HEK293 (cell line): ENCODE measurements around the gene FBXL7.

Experiments
- CTCF ChIA-PET: fragments of 350-600 bp; formaldehyde crosslinking; extraction: SDS; loops from one replicate; lab custom pipeline; 2021; ENCODE audit warnings: antibody characterized with exemption; lab: Yijun Ruan, JAX
- POLR2A ChIA-PET: fragments of 300-600 bp; formaldehyde crosslinking; extraction: SDS; loops from one replicate; lab custom pipeline; 2020; ENCODE audit warnings: antibody characterized with exemption, inconsistent platforms; lab: Yijun Ruan, JAX
- H3K27ac ChIP-seq: fragments of 200-500 bp; sonication (Bioruptor generic); 2 replicates; pipeline ENCODE4 v1.5.1; 2014; ENCODE audit warnings: low read depth, low read length, control low read depth, inconsistent platforms; ENCODE audit errors: extremely low read depth
- H3K36me3 ChIP-seq, 2 experiments: fragments of 200-500 bp in 1 of 2; sonication (Bioruptor generic) in 1 of 2; 1 replicate in 1 of 2; 2 replicates in 1 of 2; pipeline ENCODE4 v1.5.1; 2014 to 2017; ENCODE audit warnings: inconsistent platforms in 2 of 2, low read length in 2 of 2; ENCODE audit not compliant: control insufficient read depth in 2 of 2, insufficient read depth in 1 of 2
- H3K4me1 ChIP-seq: fragments of 200-500 bp; sonication (Bioruptor generic); 2 replicates; pipeline ENCODE4 v1.5.1; 2014; ENCODE audit warnings: mild to moderate bottlenecking, low read length, inconsistent platforms; ENCODE audit not compliant: control insufficient read depth, insufficient read depth
- H3K4me3 ChIP-seq: 2 replicates; pipeline ENCODE4 v1.5.1; 2011; ENCODE audit warnings: low read depth, mild to moderate bottlenecking, control low read depth, low read length, moderate library complexity
- H3K9me3 ChIP-seq: fragments of 200-500 bp; sonication (Bioruptor generic); 2 replicates; pipeline ENCODE4 v1.5.1; 2014; ENCODE audit warnings: low read depth, low read length, inconsistent platforms; ENCODE audit not compliant: control insufficient read depth, insufficient read depth
- BCL11A ChIP-seq: fragments of 450-650 bp; formaldehyde crosslinking; IDR thresholded peaks from 2 replicates; pipeline ENCODE4 v1.5.1; 2016; ENCODE audit warnings: low read depth, missing biosample characterization, missing genetic modification characterization
- GLI4 ChIP-seq: fragments of 450-650 bp; formaldehyde crosslinking; IDR thresholded peaks from 2 replicates; pipeline ENCODE4 v1.5.1; 2016; ENCODE audit warnings: missing biosample characterization, missing genetic modification characterization
- SCRT2 ChIP-seq: fragments of 450-650 bp; formaldehyde crosslinking; IDR thresholded peaks from 2 replicates; pipeline ENCODE4 v1.5.1; 2016; ENCODE audit warnings: missing biosample characterization, missing genetic modification characterization
- ZNF121 ChIP-seq: fragments of 450-650 bp; formaldehyde crosslinking; IDR thresholded peaks from 2 replicates; pipeline ENCODE4 v1.5.1; 2016; ENCODE audit warnings: missing biosample characterization, missing genetic modification characterization
- ZNF274 ChIP-seq, 2 experiments: fragments of 200-500 bp in 1 of 2; fragments of 450-650 bp in 1 of 2; sonication (Bioruptor generic) in 1 of 2; formaldehyde crosslinking in 1 of 2; IDR thresholded peaks; 2 replicates each; pipeline versions ENCODE4 v1.5.1 to v1.6.1; 2014 to 2016; ENCODE audit warnings: borderline replicate concordance in 1 of 2, inconsistent platforms in 1 of 2, low read length in 1 of 2, missing biosample characterization in 1 of 2, missing genetic modification characterization in 1 of 2
- ZNF350 ChIP-seq: fragments of 450-650 bp; formaldehyde crosslinking; IDR thresholded peaks from 2 replicates; pipeline ENCODE4 v1.5.0; 2017; ENCODE audit warnings: missing biosample characterization, mild to moderate bottlenecking, missing genetic modification characterization
- ZNF473 ChIP-seq: fragments of 450-650 bp; formaldehyde crosslinking; IDR thresholded peaks from 2 replicates; pipeline ENCODE4 v1.5.1; 2017; ENCODE audit warnings: missing biosample characterization, missing genetic modification characterization
- ZSCAN16 ChIP-seq: fragments of 450-650 bp; formaldehyde crosslinking; IDR thresholded peaks from 2 replicates; pipeline ENCODE4 v1.5.1; 2016; ENCODE audit warnings: missing biosample characterization, missing genetic modification characterization
- TF ChIP-seq, protein P1 (sequence below): fragments of 450-650 bp; formaldehyde crosslinking; IDR thresholded peaks from 2 replicates; pipeline ENCODE4 v1.5.1; 2016; ENCODE audit warnings: missing biosample characterization, missing genetic modification characterization, borderline replicate concordance
- TF ChIP-seq, protein P2 (sequence below): fragments of 450-650 bp; formaldehyde crosslinking; IDR thresholded peaks from 2 replicates; pipeline ENCODE4 v1.5.1; 2017; ENCODE audit warnings: missing biosample characterization, missing genetic modification characterization
- TF ChIP-seq, protein P3 (sequence below): fragments of 450-650 bp; formaldehyde crosslinking; IDR thresholded peaks from 2 replicates; pipeline ENCODE4 v1.5.1; 2016; ENCODE audit warnings: missing biosample characterization, missing genetic modification characterization
- TF ChIP-seq, protein P4 (sequence below): fragments of 450-650 bp; formaldehyde crosslinking; conservative IDR thresholded peaks from 2 replicates; pipeline ENCODE4 v1.5.1; 2016; ENCODE audit warnings: low read depth, missing biosample characterization, missing genetic modification characterization
- TF ChIP-seq, protein P5 (sequence below): fragments of 450-650 bp; formaldehyde crosslinking; IDR thresholded peaks from 2 replicates; pipeline ENCODE4 v1.5.1; 2017; ENCODE audit warnings: missing biosample characterization, mild to moderate bottlenecking, missing genetic modification characterization, moderate library complexity

FBXL7 gene

DNA sequence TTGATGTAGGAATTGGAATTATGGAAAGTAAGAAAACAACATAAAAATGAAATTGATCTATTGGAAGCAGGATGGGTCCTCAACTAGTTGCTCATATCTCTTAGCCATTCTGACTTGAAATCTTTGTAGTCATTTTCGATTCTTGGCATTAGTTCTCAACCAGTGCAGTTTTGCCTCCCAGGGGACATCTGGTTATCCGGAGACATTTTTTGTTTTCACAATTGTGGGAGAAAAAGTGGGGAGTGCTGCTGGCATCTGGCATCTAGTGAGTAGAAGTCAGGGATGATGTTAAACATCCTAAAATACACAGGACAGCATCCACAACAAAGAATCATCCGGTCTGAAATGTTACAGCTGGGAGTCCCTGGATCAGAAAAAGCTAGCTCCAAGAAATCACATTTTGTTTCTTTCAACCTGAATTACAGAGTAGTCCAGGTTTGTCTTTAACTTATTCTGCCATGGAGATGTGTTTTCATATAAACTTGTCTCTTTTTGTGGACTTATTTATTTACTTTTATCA lies 74.9 kb downstream of the FBXL7 start:
- no peak for TF ChIP-seq BCL11A (tag by site-specific recombination)
- TF ChIP-seq ZNF473 = no peak
- no peak for TF ChIP-seq ZNF274 (IDR thresholded peaks at IDR 0.05; ENCODE audit: low read length)
- no peak for TF ChIP-seq ZNF274 (tag by site-specific recombination; IDR thresholded peaks at IDR 0.05; ENCODE audit: borderline replicate concordance)
- TF ChIP-seq, protein P1, sequence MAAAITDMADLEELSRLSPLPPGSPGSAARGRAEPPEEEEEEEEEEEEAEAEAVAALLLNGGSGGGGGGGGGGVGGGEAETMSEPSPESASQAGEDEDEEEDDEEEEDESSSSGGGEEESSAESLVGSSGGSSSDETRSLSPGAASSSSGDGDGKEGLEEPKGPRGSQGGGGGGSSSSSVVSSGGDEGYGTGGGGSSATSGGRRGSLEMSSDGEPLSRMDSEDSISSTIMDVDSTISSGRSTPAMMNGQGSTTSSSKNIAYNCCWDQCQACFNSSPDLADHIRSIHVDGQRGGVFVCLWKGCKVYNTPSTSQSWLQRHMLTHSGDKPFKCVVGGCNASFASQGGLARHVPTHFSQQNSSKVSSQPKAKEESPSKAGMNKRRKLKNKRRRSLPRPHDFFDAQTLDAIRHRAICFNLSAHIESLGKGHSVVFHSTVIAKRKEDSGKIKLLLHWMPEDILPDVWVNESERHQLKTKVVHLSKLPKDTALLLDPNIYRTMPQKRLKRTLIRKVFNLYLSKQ (tag by site-specific recombination) = no peak
- TF ChIP-seq, protein P2, sequence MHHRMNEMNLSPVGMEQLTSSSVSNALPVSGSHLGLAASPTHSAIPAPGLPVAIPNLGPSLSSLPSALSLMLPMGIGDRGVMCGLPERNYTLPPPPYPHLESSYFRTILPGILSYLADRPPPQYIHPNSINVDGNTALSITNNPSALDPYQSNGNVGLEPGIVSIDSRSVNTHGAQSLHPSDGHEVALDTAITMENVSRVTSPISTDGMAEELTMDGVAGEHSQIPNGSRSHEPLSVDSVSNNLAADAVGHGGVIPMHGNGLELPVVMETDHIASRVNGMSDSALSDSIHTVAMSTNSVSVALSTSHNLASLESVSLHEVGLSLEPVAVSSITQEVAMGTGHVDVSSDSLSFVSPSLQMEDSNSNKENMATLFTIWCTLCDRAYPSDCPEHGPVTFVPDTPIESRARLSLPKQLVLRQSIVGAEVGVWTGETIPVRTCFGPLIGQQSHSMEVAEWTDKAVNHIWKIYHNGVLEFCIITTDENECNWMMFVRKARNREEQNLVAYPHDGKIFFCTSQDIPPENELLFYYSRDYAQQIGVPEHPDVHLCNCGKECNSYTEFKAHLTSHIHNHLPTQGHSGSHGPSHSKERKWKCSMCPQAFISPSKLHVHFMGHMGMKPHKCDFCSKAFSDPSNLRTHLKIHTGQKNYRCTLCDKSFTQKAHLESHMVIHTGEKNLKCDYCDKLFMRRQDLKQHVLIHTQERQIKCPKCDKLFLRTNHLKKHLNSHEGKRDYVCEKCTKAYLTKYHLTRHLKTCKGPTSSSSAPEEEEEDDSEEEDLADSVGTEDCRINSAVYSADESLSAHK (tag by site-specific recombination) = no peak
- TF ChIP-seq, protein P3, sequence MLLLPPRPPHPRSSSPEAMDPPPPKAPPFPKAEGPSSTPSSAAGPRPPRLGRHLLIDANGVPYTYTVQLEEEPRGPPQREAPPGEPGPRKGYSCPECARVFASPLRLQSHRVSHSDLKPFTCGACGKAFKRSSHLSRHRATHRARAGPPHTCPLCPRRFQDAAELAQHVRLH (tag by site-specific recombination) = no peak
- TF ChIP-seq ZNF121 (tag by site-specific recombination) = no peak
- no peak for TF ChIP-seq ZNF350 (tag by site-specific recombination)
- no peak for TF ChIP-seq ZSCAN16
- Histone ChIP-seq H3K36me3 (no peaks in the 10 kb centered on the region), H3K27ac (no peak overlapping the region), H3K9me3 (no peaks in the 10 kb centered on the region), H3K4me1 (peaks cover 3% of the 10 kb centered on the region; the same call in 1 of the 2 replicates), H3K4me3 (no peak overlapping the region)
- ChIA-PET POLR2A (no interaction called here), CTCF (interaction anchor here (0.6 kb wide), 1 partner anchor 75 kb away, joined by 3 read pairs; no protein-coding TSS in a partner anchor)

DNA sequence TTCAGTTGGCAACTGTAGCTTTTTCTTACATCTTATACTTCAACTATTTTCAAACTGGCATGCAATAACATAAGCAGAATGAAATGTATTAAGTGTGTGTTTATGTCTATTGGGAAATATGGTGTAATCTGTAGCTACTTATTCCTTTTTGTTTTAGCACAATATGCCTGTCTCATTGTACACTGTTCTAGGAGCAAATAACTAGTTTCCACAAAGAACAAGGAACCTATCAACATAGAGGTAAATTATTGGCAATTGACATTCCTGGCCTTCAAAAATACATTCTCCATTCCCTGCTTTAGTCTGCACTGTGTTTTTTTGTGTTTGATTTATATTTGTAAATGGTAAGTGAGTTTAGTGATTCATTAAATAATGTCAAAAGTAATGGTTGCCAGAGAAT lies 75.7 kb downstream of the FBXL7 start:
- Histone ChIP-seq H3K4me3 (no peak overlapping the region), H3K4me1 (peaks cover 3% of the 10 kb centered on the region; the same call in 1 of the 2 replicates), H3K9me3 (no peaks in the 10 kb centered on the region), H3K36me3 (no peaks in the 10 kb centered on the region), H3K27ac (no peak overlapping the region)
- TF ChIP-seq SCRT2 (tag by site-specific recombination) (no peak), GLI4 (tag by site-specific recombination) (no peak)
- TF ChIP-seq, protein P4, sequence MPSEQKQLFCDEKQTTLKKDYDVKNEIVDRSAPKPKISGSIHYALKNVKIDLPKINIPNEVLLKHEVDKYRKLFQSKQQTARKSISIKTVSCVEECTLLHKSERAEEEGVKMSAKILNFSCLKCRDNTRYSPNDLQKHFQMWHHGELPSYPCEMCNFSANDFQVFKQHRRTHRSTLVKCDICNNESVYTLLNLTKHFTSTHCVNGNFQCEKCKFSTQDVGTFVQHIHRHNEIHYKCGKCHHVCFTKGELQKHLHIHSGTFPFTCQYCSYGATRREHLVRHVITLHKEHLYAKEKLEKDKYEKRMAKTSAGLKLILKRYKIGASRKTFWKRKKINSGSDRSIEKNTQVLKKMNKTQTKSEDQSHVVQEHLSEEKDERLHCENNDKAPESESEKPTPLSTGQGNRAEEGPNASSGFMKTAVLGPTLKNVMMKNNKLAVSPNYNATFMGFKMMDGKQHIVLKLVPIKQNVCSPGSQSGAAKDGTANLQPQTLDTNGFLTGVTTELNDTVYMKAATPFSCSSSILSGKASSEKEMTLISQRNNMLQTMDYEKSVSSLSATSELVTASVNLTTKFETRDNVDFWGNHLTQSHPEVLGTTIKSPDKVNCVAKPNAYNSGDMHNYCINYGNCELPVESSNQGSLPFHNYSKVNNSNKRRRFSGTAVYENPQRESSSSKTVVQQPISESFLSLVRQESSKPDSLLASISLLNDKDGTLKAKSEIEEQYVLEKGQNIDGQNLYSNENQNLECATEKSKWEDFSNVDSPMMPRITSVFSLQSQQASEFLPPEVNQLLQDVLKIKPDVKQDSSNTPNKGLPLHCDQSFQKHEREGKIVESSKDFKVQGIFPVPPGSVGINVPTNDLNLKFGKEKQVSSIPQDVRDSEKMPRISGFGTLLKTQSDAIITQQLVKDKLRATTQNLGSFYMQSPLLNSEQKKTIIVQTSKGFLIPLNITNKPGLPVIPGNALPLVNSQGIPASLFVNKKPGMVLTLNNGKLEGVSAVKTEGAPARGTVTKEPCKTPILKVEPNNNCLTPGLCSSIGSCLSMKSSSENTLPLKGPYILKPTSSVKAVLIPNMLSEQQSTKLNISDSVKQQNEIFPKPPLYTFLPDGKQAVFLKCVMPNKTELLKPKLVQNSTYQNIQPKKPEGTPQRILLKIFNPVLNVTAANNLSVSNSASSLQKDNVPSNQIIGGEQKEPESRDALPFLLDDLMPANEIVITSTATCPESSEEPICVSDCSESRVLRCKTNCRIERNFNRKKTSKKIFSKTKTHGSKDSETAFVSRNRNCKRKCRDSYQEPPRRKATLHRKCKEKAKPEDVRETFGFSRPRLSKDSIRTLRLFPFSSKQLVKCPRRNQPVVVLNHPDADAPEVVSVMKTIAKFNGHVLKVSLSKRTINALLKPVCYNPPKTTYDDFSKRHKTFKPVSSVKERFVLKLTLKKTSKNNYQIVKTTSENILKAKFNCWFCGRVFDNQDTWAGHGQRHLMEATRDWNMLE (tag by site-specific recombination) = no peak
- TF ChIP-seq, protein P5, sequence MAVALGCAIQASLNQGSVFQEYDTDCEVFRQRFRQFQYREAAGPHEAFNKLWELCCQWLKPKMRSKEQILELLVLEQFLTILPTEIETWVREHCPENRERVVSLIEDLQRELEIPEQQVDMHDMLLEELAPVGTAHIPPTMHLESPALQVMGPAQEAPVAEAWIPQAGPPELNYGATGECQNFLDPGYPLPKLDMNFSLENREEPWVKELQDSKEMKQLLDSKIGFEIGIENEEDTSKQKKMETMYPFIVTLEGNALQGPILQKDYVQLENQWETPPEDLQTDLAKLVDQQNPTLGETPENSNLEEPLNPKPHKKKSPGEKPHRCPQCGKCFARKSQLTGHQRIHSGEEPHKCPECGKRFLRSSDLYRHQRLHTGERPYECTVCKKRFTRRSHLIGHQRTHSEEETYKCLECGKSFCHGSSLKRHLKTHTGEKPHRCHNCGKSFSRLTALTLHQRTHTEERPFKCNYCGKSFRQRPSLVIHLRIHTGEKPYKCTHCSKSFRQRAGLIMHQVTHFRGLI = no peak
- ChIA-PET CTCF (no interaction called here), POLR2A (no interaction called here)
